Osteocyte (in vitro differentiated cells): Measurements from ENCODE around the gene AACS. TPM values are rescaled to one million over a fixed set of nuclear protein-coding genes. Genes with fewer than 3 reads are reported as not detected.
"Not testable (repeated sequence)": the region's sequence is repeated elsewhere in the genome, so short reads cannot be mapped to it uniquely, and the experiment has no call there.

Source experiments
- DNase-seq: peaks from one replicate; pipeline ENCODE4 v3.0.0; 2021; ENCODE audit warnings: mixed read lengths; ENCODE audit not compliant: unreplicated experiment; ENCODE audit errors: extremely low spot score
- H3K27ac Mint-ChIP-seq: one replicate; pipeline ENCODE4 v1.8.0; 2021; ENCODE audit warnings: mild to moderate bottlenecking, mixed read lengths; ENCODE audit not compliant: unreplicated experiment
- H3K27me3 Mint-ChIP-seq: one replicate; pipeline ENCODE4 v1.8.0; 2021; ENCODE audit warnings: mixed read lengths; ENCODE audit not compliant: unreplicated experiment
- H3K36me3 Mint-ChIP-seq: one replicate; pipeline ENCODE4 v1.8.0; 2021; ENCODE audit warnings: mixed read lengths; ENCODE audit not compliant: unreplicated experiment
- H3K4me1 Mint-ChIP-seq: one replicate; pipeline ENCODE4 v1.8.0; 2021; ENCODE audit warnings: mixed read lengths; ENCODE audit not compliant: unreplicated experiment
- H3K4me3 Mint-ChIP-seq: one replicate; pipeline ENCODE4 v1.8.0; 2021; ENCODE audit warnings: mild to moderate bottlenecking, moderate library complexity, mixed read lengths; ENCODE audit not compliant: unreplicated experiment
- H3K9me3 Mint-ChIP-seq: one replicate; pipeline ENCODE4 v1.8.0; 2021; ENCODE audit warnings: mixed read lengths; ENCODE audit not compliant: unreplicated experiment
- CTCF ChIP-seq: fragments of 200-600 bp; sonication (generic); IDR thresholded peaks from 2 replicates; pipeline ENCODE4 v1.5.0; 2021; ENCODE audit warnings: antibody characterized with exemption, mild to moderate bottlenecking, moderate library complexity
- total RNA-seq: library from RNA; stranded (reverse); gene quantifications from 2 replicates; pipeline ENCODE4 v1.2.1, GENCODE V29; 2021

The AACS gene
- total RNA-seq, 1 donor from 2014 or later: 22.0 TPM

GRCh38 chr12:125079648-125080645 lies 14.7 kb downstream of the AACS start:
- H3K36me3 Mint-ChIP-seq: peaks cover 24% of the 10 kb centered on the region
- H3K27me3 Mint-ChIP-seq: no peaks in the 10 kb centered on the region
- TF ChIP-seq CTCF: no peak
- H3K9me3 Mint-ChIP-seq: no peaks in the 10 kb centered on the region
- peaks cover 13% of the 10 kb centered on the region for H3K4me1 Mint-ChIP-seq
- peak overlapping the region; percentile 91 for H3K27ac Mint-ChIP-seq
- no peak for DNase-seq
- peak overlapping the region; percentile 40 for H3K4me3 Mint-ChIP-seq

GRCh38 chr12:125081427-125081826 lies 16.2 kb downstream of the AACS start:
- H3K4me1 Mint-ChIP-seq: peaks cover 13% of the 10 kb centered on the region
- no peaks in the 10 kb centered on the region for H3K27me3 Mint-ChIP-seq
- no peak overlapping the region for H3K4me3 Mint-ChIP-seq
- TF ChIP-seq CTCF: no peak
- H3K36me3 Mint-ChIP-seq: peaks cover 26% of the 10 kb centered on the region
- H3K27ac Mint-ChIP-seq: no peak overlapping the region
- DNase-seq: no peak
- H3K9me3 Mint-ChIP-seq: no peaks in the 10 kb centered on the region

- H3K36me3 Mint-ChIP-seq: peaks cover 25% of the 10 kb centered on the region
- no peak overlapping the region for H3K4me3 Mint-ChIP-seq
- no peak for DNase-seq
- no peaks in the 10 kb centered on the region for H3K27me3 Mint-ChIP-seq
- no peak overlapping the region for H3K27ac Mint-ChIP-seq
- no peak for TF ChIP-seq CTCF
- no peaks in the 10 kb centered on the region for H3K9me3 Mint-ChIP-seq
- peaks cover 13% of the 10 kb centered on the region for H3K4me1 Mint-ChIP-seq
Observed at GRCh38 chr12:125083072-125083471, 17.8 kb downstream of the AACS start.

- H3K27me3 Mint-ChIP-seq, H3K27ac Mint-ChIP-seq, H3K4me3 Mint-ChIP-seq, DNase-seq, H3K9me3 Mint-ChIP-seq: not testable (repeated sequence)
- Mint-ChIP-seq H3K4me1 (peaks cover 11% of the 10 kb centered on the region), H3K36me3 (peaks cover 28% of the 10 kb centered on the region)
Observed at GRCh38 chr12:125088199-125088598, 23.0 kb downstream of the AACS start.

GRCh38 chr12:125089083-125089482 lies 23.8 kb downstream of the AACS start:
- no peak overlapping the region for H3K27ac Mint-ChIP-seq
- H3K27me3 Mint-ChIP-seq: no peaks in the 10 kb centered on the region
- TF ChIP-seq CTCF: no peak
- H3K36me3 Mint-ChIP-seq: peaks cover 25% of the 10 kb centered on the region
- H3K4me3 Mint-ChIP-seq: no peak overlapping the region
- peaks cover 11% of the 10 kb centered on the region for H3K4me1 Mint-ChIP-seq
- DNase-seq: no peak
- H3K9me3 Mint-ChIP-seq: no peaks in the 10 kb centered on the region
